ENCODE measurements around the gene ALDOA. TPM values are rescaled to one million over a fixed set of nuclear protein-coding genes. Genes with fewer than 3 reads are reported as not detected.
A peak's percentile ranks its signal among the peaks of the same experiment; 100 is the strongest.

Gene ALDOA
- total and polyA plus RNA-seq, 10 of the 15 experiments (the other 5 are each of a cell fraction or from before 2014, with no cell fraction given) = 218 to 2,339 (median 1,095) TPM

DNA sequence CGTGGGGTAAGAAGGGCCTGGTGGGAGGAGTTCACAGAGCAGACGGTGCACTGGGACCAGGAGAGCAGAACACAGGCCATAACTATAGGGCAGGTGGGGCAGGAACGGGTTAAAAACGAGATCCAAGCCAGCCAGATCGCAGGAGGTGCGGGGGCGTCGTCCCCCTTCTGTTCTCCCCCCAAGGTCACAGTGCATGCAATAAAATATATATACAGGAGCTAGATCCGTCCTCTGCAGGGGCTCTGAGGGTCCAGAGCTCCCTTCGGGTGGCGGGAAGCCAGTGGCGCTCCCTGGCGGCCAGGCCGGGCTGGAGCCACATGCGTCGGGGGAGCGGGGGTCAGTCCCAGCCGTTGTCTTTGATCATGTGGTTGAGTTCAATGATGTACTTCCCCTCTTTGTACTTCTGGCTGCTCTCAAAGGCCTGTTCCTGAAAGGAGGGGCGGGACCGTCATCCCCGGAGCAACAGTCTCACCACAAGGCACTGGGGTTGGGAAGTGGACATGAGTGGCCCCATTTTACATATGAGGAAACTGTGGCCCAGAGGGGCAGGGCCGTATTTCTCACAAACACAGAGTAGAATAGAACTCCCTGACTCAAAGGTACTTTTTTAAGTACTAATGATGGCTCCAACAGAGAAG, 26.9 kb downstream of the ALDOA start (continued):
- TF ChIP-seq, protein P1, sequence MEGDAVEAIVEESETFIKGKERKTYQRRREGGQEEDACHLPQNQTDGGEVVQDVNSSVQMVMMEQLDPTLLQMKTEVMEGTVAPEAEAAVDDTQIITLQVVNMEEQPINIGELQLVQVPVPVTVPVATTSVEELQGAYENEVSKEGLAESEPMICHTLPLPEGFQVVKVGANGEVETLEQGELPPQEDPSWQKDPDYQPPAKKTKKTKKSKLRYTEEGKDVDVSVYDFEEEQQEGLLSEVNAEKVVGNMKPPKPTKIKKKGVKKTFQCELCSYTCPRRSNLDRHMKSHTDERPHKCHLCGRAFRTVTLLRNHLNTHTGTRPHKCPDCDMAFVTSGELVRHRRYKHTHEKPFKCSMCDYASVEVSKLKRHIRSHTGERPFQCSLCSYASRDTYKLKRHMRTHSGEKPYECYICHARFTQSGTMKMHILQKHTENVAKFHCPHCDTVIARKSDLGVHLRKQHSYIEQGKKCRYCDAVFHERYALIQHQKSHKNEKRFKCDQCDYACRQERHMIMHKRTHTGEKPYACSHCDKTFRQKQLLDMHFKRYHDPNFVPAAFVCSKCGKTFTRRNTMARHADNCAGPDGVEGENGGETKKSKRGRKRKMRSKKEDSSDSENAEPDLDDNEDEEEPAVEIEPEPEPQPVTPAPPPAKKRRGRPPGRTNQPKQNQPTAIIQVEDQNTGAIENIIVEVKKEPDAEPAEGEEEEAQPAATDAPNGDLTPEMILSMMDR (IDR thresholded peaks at IDR 0.05 in 2 of 3, conservative IDR thresholded peaks at IDR 0.05 in 1 of 3; ENCODE audit: control insufficient read depth in 2 of 3, extremely low read depth in 1 of 3, insufficient read depth in 1 of 3, low read depth in 3 of 3, low read length in 3 of 3) = peak; percentile 90 to 95 (median 94); a peak in 5 of 6 replicates
- peak; percentile 46 for TF ChIP-seq KLF5 (IDR thresholded peaks at IDR 0.05; ENCODE audit: partially characterized antibody)
- TF ChIP-seq KDM1A (IDR thresholded peaks at IDR 0.05; ENCODE audit: borderline replicate concordance) = no peak
- 0 out of 2 replicates have a peak, but pooled peaks have one; percentile 67 for TF ChIP-seq TCF7 (IDR thresholded peaks at IDR 0.05; ENCODE audit: borderline replicate concordance)
- peak; percentile 57; the same call in 1 of the 2 replicates for TF ChIP-seq ESRRA (IDR thresholded peaks at IDR 0.05; ENCODE audit: low read length)
- TF ChIP-seq, protein P2, sequence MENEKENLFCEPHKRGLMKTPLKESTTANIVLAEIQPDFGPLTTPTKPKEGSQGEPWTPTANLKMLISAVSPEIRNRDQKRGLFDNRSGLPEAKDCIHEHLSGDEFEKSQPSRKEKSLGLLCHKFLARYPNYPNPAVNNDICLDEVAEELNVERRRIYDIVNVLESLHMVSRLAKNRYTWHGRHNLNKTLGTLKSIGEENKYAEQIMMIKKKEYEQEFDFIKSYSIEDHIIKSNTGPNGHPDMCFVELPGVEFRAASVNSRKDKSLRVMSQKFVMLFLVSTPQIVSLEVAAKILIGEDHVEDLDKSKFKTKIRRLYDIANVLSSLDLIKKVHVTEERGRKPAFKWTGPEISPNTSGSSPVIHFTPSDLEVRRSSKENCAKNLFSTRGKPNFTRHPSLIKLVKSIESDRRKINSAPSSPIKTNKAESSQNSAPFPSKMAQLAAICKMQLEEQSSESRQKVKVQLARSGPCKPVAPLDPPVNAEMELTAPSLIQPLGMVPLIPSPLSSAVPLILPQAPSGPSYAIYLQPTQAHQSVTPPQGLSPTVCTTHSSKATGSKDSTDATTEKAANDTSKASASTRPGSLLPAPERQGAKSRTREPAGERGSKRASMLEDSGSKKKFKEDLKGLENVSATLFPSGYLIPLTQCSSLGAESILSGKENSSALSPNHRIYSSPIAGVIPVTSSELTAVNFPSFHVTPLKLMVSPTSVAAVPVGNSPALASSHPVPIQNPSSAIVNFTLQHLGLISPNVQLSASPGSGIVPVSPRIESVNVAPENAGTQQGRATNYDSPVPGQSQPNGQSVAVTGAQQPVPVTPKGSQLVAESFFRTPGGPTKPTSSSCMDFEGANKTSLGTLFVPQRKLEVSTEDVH (IDR thresholded peaks at IDR 0.05; ENCODE audit: low read depth, partially characterized antibody) = peak; percentile 95
- TF ChIP-seq, protein P3, sequence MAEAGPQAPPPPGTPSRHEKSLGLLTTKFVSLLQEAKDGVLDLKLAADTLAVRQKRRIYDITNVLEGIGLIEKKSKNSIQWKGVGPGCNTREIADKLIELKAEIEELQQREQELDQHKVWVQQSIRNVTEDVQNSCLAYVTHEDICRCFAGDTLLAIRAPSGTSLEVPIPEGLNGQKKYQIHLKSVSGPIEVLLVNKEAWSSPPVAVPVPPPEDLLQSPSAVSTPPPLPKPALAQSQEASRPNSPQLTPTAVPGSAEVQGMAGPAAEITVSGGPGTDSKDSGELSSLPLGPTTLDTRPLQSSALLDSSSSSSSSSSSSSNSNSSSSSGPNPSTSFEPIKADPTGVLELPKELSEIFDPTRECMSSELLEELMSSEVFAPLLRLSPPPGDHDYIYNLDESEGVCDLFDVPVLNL (IDR thresholded peaks at IDR 0.05; ENCODE audit: low read depth, low read length) = peak; percentile 80

Measured in GM12878 (cell line).